Endometrial microvascular endothelial cells (primary cell): ENCODE measurements around the gene MAST2. TPM values are rescaled to one million over a fixed set of nuclear protein-coding genes. Genes with fewer than 3 reads are reported as not detected.
"Not testable (repeated sequence)": the region's sequence is repeated elsewhere in the genome, so short reads cannot be mapped to it uniquely, and the experiment has no call there.

Experiments
- in situ Hi-C: cut with HindIII; loops from 2 replicates; pipeline ENCODE4 v1.10.0; 2017; ENCODE audit warnings: low sequenced_read_pairs, low pct_unique_long_range_greater_than_20kb; ENCODE audit errors: inconsistent ontology term
- total RNA-seq: library from RNA; depleted of rRNA; stranded (reverse); fragments of >200 nt; gene quantifications from one replicate; pipeline ENCODE4 v1.2.3, GENCODE V29; 2015; ENCODE audit errors: inconsistent ontology term

MAST2 gene
- total RNA-seq, 1 donor from 2014 or later = 17.6 TPM

GRCh38 chr1:45803781-45804668 lies 613 bp downstream of the MAST2 start:
- in situ Hi-C loops = loop anchor here (25.0 kb wide), 1 partner anchor 117 kb away; the partner anchor contains the start of genes GPBP1L1 and TMEM69

GRCh38 chr1:45804669-45804969 lies 1.2 kb downstream of the MAST2 start:
- in situ Hi-C loops = loop anchor here (25.0 kb wide), 1 partner anchor 117 kb away; the partner anchor contains the start of genes GPBP1L1 and TMEM69

GRCh38 chr1:45806129-45806528 lies 2.7 kb downstream of the MAST2 start:
- in situ Hi-C loops = loop anchor here (25.0 kb wide), 1 partner anchor 119 kb away; the partner anchor contains the start of genes GPBP1L1 and TMEM69

- in situ Hi-C loops = loop anchor here (25.0 kb wide), 1 partner anchor 122 kb away; the partner anchor contains the start of genes GPBP1L1 and TMEM69
These were observed 6.3 kb downstream of the MAST2 start for GRCh38 chr1:45809761-45810160.

DNA sequence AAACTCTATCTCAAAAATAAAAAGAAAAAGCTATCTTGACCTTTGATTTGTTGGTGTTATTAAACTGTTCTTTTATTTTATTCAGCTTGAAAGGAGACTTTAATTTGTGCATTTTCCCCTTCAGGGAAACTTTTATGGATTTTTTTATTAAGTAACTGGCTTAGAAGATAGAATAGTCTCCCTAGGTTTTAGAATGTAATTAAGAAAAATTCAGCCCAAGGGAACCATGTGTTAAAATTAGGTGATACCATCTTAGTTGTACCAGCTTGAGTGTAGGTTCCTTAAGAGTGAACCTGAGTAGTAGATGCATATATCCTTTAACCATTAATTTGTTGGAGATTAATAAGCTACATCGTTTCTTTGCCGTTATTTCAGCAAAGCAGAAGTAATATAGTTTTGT lies 11.4 kb downstream of the MAST2 start:
- in situ Hi-C loops = loop anchor here (25.0 kb wide), 1 partner anchor 127 kb away; the partner anchor contains the start of genes GPBP1L1 and TMEM69

DNA sequence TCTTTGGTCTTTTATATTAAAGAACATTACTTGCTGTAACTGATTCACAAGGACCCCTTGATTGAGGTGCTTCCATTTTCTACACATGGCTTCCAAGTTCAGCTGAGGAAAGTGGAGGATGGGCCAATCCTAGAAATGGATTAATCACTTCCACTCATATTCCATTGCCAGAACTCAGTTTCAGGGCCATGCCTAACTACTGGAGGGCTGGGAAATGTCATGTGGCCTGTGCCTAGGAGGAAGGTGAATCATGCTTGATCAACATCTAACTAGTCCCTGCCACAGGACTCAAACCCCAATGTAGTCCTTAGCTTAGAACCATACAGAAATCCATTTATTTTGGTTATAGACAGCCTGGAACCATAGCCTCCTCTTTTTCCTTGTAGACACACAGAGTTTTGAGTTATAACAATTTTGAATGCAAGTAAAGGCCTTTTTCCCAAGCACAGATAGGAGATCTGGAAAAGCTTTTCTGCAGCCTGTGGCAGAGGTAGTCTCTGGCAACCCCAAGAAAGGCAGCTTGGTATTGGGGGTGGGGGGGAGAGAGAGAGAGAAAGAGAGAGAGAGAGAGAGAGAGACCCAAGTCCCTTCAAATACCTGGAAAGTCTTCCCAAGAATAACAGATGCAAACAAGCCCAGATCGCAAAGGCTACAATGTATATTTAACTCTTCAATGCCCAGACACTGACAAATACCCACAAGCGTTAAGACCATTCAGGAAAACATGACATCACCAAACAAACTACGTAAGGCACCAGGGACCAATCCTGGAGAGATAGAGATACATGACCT lies 12.5 kb downstream of the MAST2 start:
- in situ Hi-C loops = loop anchor here (25.0 kb wide), 1 partner anchor 129 kb away; the partner anchor contains the start of genes GPBP1L1 and TMEM69

- in situ Hi-C loops = loop anchor here (25.0 kb wide), 1 partner anchor 133 kb away; the partner anchor contains the start of genes GPBP1L1 and TMEM69
These were observed 16.8 kb downstream of the MAST2 start for GRCh38 chr1:45820173-45820572.

DNA sequence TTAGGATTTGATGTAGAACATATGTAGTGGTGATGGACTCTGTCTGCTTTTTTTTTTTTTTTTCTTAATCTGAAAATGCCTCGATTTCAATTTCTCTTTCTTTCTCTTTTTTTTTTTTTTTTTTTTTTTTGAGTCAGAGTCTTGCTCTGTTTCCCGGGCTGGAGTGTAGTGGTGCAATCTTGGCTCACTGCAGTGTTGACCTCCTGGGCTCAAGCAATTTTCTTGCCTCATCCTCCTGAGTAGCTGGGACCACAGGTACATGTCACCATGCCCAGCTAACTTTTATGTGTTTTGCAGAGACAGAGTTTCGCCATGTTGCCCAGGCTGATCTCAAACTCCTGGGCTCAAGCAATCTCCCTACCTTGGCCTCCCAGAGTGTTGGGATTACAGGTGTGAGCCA lies 17.4 kb downstream of the MAST2 start:
- in situ Hi-C loops = loop anchor here (25.0 kb wide), 1 partner anchor 133 kb away; the partner anchor contains the start of genes GPBP1L1 and TMEM69

DNA sequence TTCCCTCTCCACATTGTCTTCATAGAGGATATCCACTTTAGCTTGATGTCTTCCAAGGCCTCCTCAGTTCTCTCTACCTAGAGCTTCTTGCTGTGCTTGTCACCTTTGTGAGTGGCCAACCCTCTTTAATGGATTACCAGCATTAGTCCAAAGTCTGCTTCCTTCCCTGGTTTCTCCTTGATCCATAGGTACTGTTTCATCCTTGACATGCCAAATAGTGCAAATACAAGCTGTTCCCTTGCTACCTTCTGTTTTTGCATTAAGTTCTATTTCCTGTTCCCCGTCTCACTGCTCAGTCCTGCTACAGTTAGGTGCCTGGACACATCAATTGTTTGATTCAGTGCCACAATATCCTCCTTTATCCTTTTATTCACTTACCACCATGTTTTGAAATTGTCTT lies 19.2 kb downstream of the MAST2 start:
- in situ Hi-C loops = loop anchor here (25.0 kb wide), 1 partner anchor 135 kb away; the partner anchor contains the start of genes GPBP1L1 and TMEM69

GRCh38 chr1:45824607-45825006 lies 21.2 kb downstream of the MAST2 start:
- in situ Hi-C loops = loop anchor here (25.0 kb wide), 1 partner anchor 137 kb away; the partner anchor contains the start of genes GPBP1L1 and TMEM69

- in situ Hi-C loops = no loop called here
These were observed 23.8 kb downstream of the MAST2 start for GRCh38 chr1:45827256-45827655.

DNA sequence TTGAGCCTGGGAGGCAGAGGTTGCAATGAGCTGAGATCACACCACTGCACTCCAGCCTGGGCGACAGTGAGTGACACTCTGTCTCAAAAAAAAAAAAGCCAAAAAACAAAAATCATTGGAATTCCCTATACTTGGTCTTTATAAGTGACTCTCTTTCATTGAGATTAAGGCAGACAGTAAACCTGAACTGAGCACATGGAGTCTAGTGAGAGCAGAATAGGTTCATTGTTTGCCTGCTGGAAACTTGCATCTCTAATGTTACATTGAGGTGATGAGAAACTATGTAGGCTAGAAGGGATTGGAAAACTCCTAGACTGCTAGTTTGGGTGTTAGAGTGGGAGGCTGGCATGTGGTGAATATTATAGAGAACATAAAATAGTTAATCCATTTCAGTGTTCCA lies 25.4 kb downstream of the MAST2 start:
- in situ Hi-C loops = no loop called here

GRCh38 chr1:45833361-45833760 lies 29.9 kb downstream of the MAST2 start:
- in situ Hi-C loops = no loop called here

- in situ Hi-C loops = no loop called here
These were observed 31.3 kb downstream of the MAST2 start for GRCh38 chr1:45834689-45835088.

DNA sequence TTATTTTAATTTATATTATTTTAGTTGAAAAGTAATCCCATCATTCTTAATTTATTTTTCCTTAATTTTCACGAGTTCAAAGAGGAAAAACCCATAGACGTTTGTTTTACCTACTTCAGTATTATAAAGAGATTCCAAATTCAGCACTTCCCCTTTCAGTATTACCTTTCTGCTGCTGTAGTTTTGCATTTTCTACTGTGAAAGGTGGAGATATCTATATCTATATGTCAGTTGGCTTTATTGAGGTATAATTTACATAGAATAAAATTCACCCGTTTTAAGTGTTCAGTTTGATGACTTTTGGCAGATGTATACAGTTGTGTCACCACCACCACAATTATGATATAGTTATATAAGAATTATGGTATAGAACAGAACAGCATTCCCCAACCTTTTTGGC lies 33.0 kb downstream of the MAST2 start:
- in situ Hi-C loops = no loop called here

DNA sequence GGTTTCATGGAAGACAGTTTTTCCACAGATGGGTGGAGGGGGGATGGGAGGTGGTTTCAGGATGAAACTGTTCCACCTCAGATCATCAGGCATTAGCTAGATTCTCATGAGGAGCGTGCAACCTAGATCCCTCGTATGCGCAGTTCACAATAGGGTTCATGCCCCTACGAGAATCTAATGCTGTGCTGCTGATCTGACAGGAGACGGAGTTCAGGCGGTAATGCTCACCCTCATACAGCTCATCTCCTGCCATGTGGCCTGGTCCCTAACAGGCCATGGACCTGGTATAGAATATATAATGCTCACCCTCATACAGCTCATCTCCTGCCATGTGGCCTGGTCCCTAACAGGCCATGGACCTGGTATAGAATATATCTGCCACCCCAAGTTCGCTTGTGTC lies 33.4 kb downstream of the MAST2 start:
- in situ Hi-C loops = not testable (repeated sequence)

DNA sequence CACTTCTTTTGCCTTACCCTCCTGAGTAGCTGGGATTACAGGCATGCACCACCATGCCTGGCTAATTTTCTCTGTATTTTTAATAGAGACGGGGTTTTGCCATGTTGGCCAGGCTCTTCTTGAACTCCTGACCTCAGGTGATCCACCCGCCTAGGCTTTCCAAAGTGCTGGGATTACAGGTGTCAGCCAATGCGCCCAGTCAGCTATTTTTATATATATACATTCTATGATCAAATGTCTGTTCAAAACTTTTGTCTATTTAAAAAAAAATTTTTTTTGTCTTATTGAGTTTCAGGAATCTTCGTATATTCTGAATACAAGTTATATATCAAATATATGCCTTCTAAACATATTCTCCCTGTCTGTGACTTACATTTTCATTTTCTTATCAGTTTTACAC lies 34.9 kb downstream of the MAST2 start:
- in situ Hi-C loops = not testable (repeated sequence)

DNA sequence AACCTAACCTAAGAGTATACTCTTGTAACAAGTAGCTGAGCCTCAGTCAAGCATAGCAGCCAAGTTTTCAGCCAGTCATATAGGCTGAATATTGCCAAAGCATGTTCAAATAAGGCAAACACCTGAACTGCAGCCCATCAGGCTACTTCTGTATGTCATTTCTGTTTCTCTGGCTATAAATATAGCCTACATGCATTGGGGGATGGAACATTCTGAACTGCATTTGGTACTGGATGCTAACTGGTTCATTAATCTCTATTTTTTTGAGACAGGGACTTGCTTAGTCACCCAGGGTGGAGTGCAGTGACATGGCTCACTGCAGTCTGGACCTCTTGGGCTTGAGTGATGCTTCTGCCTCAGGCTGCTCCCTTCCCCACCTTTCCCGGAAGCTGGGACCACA lies 37.3 kb downstream of the MAST2 start:
- in situ Hi-C loops = no loop called here

GRCh38 chr1:45842786-45843185 lies 39.4 kb downstream of the MAST2 start:
- in situ Hi-C loops = no loop called here
